ENCODE measurements around the gene DLG2. TPM values are rescaled to one million over a fixed set of nuclear protein-coding genes. Genes with fewer than 3 reads are reported as not detected.

DLG2 gene
- total RNA-seq, 1 donor from 2014 or later: 5.1 TPM

- Mint-ChIP-seq H3K4me1 (ENCODE audit: unreplicated experiment) (no peaks in the 10 kb centered on the region), H3K4me3 (ENCODE audit: unreplicated experiment) (no peak overlapping the region), H3K27me3 (ENCODE audit: unreplicated experiment) (no peaks in the 10 kb centered on the region), H3K27ac (ENCODE audit: unreplicated experiment) (no peak overlapping the region), H3K9me3 (ENCODE audit: unreplicated experiment) (no peaks in the 10 kb centered on the region), H3K36me3 (ENCODE audit: low read depth, unreplicated experiment) (no peaks in the 10 kb centered on the region)
- DNase-seq (ENCODE audit: low spot score): no peak
- no peak for TF ChIP-seq CTCF (IDR thresholded peaks at IDR 0.05; ENCODE audit: unreplicated experiment)
These were observed 582.2 kb downstream of the DLG2 start for GRCh38 chr11:85044911-85045310.

- Mint-ChIP-seq H3K4me3 (ENCODE audit: unreplicated experiment) (no peak overlapping the region), H3K36me3 (ENCODE audit: low read depth, unreplicated experiment) (no peaks in the 10 kb centered on the region), H3K9me3 (ENCODE audit: unreplicated experiment) (no peaks in the 10 kb centered on the region), H3K27me3 (ENCODE audit: unreplicated experiment) (no peaks in the 10 kb centered on the region), H3K27ac (ENCODE audit: unreplicated experiment) (no peak overlapping the region), H3K4me1 (ENCODE audit: unreplicated experiment) (no peaks in the 10 kb centered on the region)
- no peak for DNase-seq (ENCODE audit: low spot score)
- no peak for TF ChIP-seq CTCF (IDR thresholded peaks at IDR 0.05; ENCODE audit: unreplicated experiment)
These were observed 584.8 kb downstream of the DLG2 start for GRCh38 chr11:85042361-85042760.

- Mint-ChIP-seq H3K36me3 (ENCODE audit: low read depth, unreplicated experiment) (no peaks in the 10 kb centered on the region), H3K27ac (ENCODE audit: unreplicated experiment) (no peak overlapping the region), H3K27me3 (ENCODE audit: unreplicated experiment) (no peaks in the 10 kb centered on the region), H3K4me1 (ENCODE audit: unreplicated experiment) (no peaks in the 10 kb centered on the region), H3K4me3 (ENCODE audit: unreplicated experiment) (no peak overlapping the region), H3K9me3 (ENCODE audit: unreplicated experiment) (no peaks in the 10 kb centered on the region)
- no peak for TF ChIP-seq CTCF (IDR thresholded peaks at IDR 0.05; ENCODE audit: unreplicated experiment)
- no peak for DNase-seq (ENCODE audit: low spot score)
These were observed 587.0 kb downstream of the DLG2 start for GRCh38 chr11:85040166-85040565.

GRCh38 chr11:85029964-85030363 is 597.2 kb downstream of the DLG2 start:
- Mint-ChIP-seq H3K27ac (ENCODE audit: unreplicated experiment) (no peak overlapping the region), H3K4me1 (ENCODE audit: unreplicated experiment) (no peaks in the 10 kb centered on the region), H3K4me3 (ENCODE audit: unreplicated experiment) (no peak overlapping the region), H3K36me3 (ENCODE audit: low read depth, unreplicated experiment) (no peaks in the 10 kb centered on the region), H3K27me3 (ENCODE audit: unreplicated experiment) (no peaks in the 10 kb centered on the region), H3K9me3 (ENCODE audit: unreplicated experiment) (no peaks in the 10 kb centered on the region)
- no peak for TF ChIP-seq CTCF (IDR thresholded peaks at IDR 0.05; ENCODE audit: unreplicated experiment)
- no peak for DNase-seq (ENCODE audit: low spot score)

- TF ChIP-seq CTCF (IDR thresholded peaks at IDR 0.05; ENCODE audit: unreplicated experiment): no peak
- H3K36me3 Mint-ChIP-seq (ENCODE audit: low read depth, unreplicated experiment): no peaks in the 10 kb centered on the region
- H3K27me3 Mint-ChIP-seq (ENCODE audit: unreplicated experiment): no peaks in the 10 kb centered on the region
- no peaks in the 10 kb centered on the region for H3K9me3 Mint-ChIP-seq (ENCODE audit: unreplicated experiment)
- H3K4me1 Mint-ChIP-seq (ENCODE audit: unreplicated experiment): no peaks in the 10 kb centered on the region
- no peak for DNase-seq (ENCODE audit: low spot score)
- no peak overlapping the region for H3K4me3 Mint-ChIP-seq (ENCODE audit: unreplicated experiment)
- H3K27ac Mint-ChIP-seq (ENCODE audit: unreplicated experiment): no peak overlapping the region
These were observed 598.6 kb downstream of the DLG2 start for GRCh38 chr11:85028329-85029101.
